Hippocampal formation (tissue), 2 donors: Measurements from ENCODE around the gene FEZF1.
"Not testable (repeated sequence)": the region's sequence is repeated elsewhere in the genome, so short reads cannot be mapped to it uniquely, and the experiment has no call there.

Experiments
- DNase-seq, 2 donors: peaks; one replicate each; lab custom pipeline; 2025; lab: John Stamatoyannopoulos, UW

The FEZF1 gene

GRCh38 chr7:122307228-122307621, 2.7 kb upstream of the FEZF1 start:
- no peak for DNase-seq

GRCh38 chr7:122306320-122307227, 2.0 kb upstream of the FEZF1 start:
- DNase-seq = no peak

- DNase-seq = no peak
Observed at GRCh38 chr7:122305475-122306319, 1.1 kb upstream of the FEZF1 start.

- DNase-seq = no peak
Observed at GRCh38 chr7:122304996-122305421, 459 bp upstream of the FEZF1 start.

GRCh38 chr7:122303531-122304318, 825 bp downstream of the FEZF1 start:
- DNase-seq = no peak

- DNase-seq = no peak
Observed at GRCh38 chr7:122302761-122303530, 1.6 kb downstream of the FEZF1 start.

- no peak for DNase-seq
Observed at GRCh38 chr7:122301858-122302760, 2.4 kb downstream of the FEZF1 start.

- DNase-seq = no peak
Observed at GRCh38 chr7:122300956-122301833, 3.4 kb downstream of the FEZF1 start.

- no peak for DNase-seq
Observed at GRCh38 chr7:122300211-122300932, 4.2 kb downstream of the FEZF1 start.

GRCh38 chr7:122299624-122300210, 4.8 kb downstream of the FEZF1 start:
- DNase-seq = no peak

GRCh38 chr7:122298618-122299017, 5.9 kb downstream of the FEZF1 start:
- no peak for DNase-seq

- DNase-seq = no peak
Observed at GRCh38 chr7:122298131-122298530, 6.4 kb downstream of the FEZF1 start.

- no peak for DNase-seq
Observed at GRCh38 chr7:122291189-122291588, 13.4 kb downstream of the FEZF1 start.

- no peak for DNase-seq
Observed at GRCh38 chr7:122290476-122290875, 14.1 kb downstream of the FEZF1 start.

- no peak for DNase-seq
Observed at GRCh38 chr7:122289426-122289825, 15.1 kb downstream of the FEZF1 start.

GRCh38 chr7:122284608-122285007, 19.9 kb downstream of the FEZF1 start:
- not testable (repeated sequence) for DNase-seq

- no peak for DNase-seq
Observed at GRCh38 chr7:122273117-122273516, 31.4 kb downstream of the FEZF1 start.

- DNase-seq = no peak
Observed at GRCh38 chr7:122269241-122269640, 35.3 kb downstream of the FEZF1 start.
